Measurements from ENCODE around the gene PODNL1. TPM values are rescaled to one million over a fixed set of nuclear protein-coding genes. Genes with fewer than 3 reads are reported as not detected.

PODNL1 gene, protein sequence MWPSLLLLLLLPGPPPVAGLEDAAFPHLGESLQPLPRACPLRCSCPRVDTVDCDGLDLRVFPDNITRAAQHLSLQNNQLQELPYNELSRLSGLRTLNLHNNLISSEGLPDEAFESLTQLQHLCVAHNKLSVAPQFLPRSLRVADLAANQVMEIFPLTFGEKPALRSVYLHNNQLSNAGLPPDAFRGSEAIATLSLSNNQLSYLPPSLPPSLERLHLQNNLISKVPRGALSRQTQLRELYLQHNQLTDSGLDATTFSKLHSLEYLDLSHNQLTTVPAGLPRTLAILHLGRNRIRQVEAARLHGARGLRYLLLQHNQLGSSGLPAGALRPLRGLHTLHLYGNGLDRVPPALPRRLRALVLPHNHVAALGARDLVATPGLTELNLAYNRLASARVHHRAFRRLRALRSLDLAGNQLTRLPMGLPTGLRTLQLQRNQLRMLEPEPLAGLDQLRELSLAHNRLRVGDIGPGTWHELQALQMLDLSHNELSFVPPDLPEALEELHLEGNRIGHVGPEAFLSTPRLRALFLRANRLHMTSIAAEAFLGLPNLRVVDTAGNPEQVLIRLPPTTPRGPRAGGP
- 1 to 10 TPM in 2 of 3 donors, under 1 TPM in 1; 0.80 to 8.8 (median 2.3) TPM for total RNA-seq

DNA sequence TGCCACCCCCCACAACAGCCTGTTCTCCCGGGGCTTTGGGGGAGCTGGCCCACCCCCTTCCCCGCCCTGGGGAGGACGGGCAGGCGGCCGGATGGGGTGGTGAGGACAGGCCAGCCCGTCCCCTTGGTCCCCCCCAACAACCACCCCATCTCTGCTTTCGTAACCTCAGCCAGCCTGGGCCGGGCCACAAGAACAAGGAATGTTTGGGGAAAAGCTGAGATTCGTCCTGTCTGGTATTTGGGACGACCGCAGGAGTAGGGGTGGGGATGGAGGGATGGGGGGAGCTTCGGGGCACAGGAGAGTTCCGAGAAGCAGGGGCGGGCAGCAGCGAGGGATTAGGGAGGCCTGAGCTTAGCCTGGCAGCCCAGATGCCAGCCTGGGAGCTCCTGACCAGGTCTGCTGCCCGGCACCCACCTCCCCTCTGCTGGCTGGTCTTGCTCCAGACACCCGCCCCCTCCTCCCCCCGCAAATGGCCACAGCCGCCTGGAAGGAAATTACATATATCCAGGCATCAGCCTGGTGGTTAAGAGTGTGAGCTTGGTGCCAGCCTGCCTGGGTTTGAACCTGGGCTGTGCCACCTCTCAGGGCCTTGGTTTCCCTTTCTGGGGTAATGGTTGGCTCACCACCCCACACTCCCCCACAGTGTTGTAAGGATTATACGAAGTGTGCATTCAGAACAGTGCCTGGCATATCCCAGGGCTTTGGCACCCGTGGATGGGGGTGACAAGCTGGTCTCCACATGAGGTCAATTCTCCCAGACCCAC is at the start of gene PODNL1:
PODNL1 (minus strand) TSS at position 117 of the 764 bp plus-strand sequence. CDS start 236 bp downstream, outside the sequence.
- no peaks in the 10 kb centered on the region for H3K9me3 ChIP-seq
- H3K36me3 ChIP-seq, result no peaks in the 10 kb centered on the region
- H3K4me1 ChIP-seq, result peaks cover 0 to 4% of the 10 kb centered on the region in 2 donors
- peaks cover 0 to 5% of the 10 kb centered on the region in 2 donors for H3K27me3 ChIP-seq
- intact Hi-C loops (cut with DNase I; ENCODE audit: low total_unique reads), result no loop called here
- H3K4me3 ChIP-seq, result peak within 1 kb of the TSS; percentile 12 to 59 (median 58)
- TF ChIP-seq, protein P1, sequence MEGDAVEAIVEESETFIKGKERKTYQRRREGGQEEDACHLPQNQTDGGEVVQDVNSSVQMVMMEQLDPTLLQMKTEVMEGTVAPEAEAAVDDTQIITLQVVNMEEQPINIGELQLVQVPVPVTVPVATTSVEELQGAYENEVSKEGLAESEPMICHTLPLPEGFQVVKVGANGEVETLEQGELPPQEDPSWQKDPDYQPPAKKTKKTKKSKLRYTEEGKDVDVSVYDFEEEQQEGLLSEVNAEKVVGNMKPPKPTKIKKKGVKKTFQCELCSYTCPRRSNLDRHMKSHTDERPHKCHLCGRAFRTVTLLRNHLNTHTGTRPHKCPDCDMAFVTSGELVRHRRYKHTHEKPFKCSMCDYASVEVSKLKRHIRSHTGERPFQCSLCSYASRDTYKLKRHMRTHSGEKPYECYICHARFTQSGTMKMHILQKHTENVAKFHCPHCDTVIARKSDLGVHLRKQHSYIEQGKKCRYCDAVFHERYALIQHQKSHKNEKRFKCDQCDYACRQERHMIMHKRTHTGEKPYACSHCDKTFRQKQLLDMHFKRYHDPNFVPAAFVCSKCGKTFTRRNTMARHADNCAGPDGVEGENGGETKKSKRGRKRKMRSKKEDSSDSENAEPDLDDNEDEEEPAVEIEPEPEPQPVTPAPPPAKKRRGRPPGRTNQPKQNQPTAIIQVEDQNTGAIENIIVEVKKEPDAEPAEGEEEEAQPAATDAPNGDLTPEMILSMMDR (IDR thresholded peaks at IDR 0.05), result no peak
- no peak for TF ChIP-seq POLR2AphosphoS5 (IDR thresholded peaks at IDR 0.05)
- no peak for TF ChIP-seq POLR2A (IDR thresholded peaks at IDR 0.05)
- DNase-seq (ENCODE audit: low spot score in 2 of 2), result peak in 1 of 2 donors; percentile 83
- peak within 1 kb of the TSS; percentile 79 to 80 for H3K27ac ChIP-seq

DNA sequence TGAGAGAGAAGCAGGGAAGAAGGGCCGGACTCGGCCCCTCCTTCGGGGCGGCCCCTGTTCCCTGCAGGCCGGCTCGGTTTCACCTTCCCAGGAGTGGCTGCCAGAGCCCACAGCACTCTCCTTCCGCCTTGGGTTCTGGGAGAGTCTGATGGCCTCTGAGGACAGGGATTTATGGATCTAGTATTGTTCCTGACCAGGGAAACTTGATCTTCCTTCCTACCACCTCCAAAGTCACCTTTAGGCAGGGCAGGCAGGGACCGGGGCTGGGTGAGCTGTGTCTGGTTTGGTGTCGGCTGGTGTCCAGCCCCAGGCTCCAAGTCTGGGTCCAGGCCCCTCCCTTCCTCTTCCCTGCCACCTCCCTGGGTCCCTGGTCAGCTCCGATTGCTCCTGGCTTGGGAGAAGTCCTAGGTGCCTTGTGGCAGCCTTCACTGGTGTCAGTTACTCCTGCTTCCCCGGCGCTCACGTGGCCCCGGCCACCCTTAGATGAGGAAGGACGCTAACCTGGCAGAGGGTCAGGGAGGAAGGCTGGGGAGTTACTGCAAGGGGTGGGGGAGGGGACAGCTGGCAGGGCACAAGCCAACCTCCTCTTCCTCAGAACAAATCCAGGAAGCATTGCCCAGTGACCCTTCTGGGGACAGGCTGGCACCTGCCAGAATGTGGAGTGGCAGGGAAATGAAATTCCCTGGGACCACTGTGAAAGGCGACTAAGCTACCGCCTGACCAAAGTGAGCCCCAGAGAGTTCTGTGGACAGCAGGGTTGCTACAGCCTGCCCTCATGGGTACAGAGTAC is 49.1 kb upstream of the PODNL1 start:
- TF ChIP-seq POLR2AphosphoS5 (IDR thresholded peaks at IDR 0.05) (no peak), POLR2A (IDR thresholded peaks at IDR 0.05) (no peak)
- TF ChIP-seq, protein P1 (IDR thresholded peaks at IDR 0.05), result no peak
- Histone ChIP-seq H3K9me3 (no peaks in the 10 kb centered on the region), H3K4me3 (peak overlapping the region in 2 of 3 donors; percentile 4 to 44), H3K27ac (peak overlapping the region; percentile 90 to 95), H3K27me3 (no peaks in the 10 kb centered on the region), H3K36me3 (no peaks in the 10 kb centered on the region), H3K4me1 (peaks cover 2 to 10% of the 10 kb centered on the region in 2 donors)
- intact Hi-C loops (cut with DNase I; ENCODE audit: low total_unique reads), result no loop called here
- DNase-seq (ENCODE audit: low spot score in 2 of 2), result no peak

DNA sequence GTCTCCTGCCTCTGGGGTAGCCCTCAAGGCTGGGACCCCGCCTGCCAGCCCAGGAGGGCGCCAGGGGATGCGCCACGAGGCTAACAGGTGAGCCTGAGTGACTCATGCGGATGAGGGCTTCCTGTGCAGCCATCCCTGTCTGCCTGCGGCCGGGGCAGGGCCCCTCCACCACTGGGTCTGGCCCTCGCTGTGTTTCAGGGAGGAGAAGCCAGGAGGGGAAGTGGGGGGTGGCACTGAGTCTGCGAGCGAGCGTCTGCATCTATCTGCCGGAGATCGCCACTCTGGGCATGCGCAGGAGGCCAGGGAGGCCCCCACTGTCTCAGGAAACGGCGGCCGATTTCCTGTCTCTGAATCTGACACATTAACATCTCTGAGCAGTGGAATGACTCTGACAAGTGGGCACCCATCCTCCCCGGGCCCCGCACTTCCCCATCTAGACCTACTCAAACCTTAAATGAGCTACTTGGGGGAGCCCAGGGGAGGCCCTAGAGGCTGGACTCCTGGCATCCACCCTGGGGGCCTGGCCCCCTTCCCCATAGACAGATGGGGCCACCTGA is 48.2 kb upstream of the PODNL1 start:
- H3K36me3 ChIP-seq, result no peaks in the 10 kb centered on the region
- H3K27ac ChIP-seq, result peak overlapping the region; percentile 90 to 95
- peaks cover 2 to 10% of the 10 kb centered on the region in 2 donors for H3K4me1 ChIP-seq
- peak in 1 of 2 donors; percentile 68 for DNase-seq (ENCODE audit: low spot score in 2 of 2)
- intact Hi-C loops (cut with DNase I; ENCODE audit: low total_unique reads), result no loop called here
- no peak for TF ChIP-seq POLR2A (IDR thresholded peaks at IDR 0.05)
- no peak for TF ChIP-seq POLR2AphosphoS5 (IDR thresholded peaks at IDR 0.05)
- TF ChIP-seq, protein P1 (IDR thresholded peaks at IDR 0.05), result no peak
- no peaks in the 10 kb centered on the region for H3K27me3 ChIP-seq
- H3K4me3 ChIP-seq, result peak overlapping the region in 2 of 3 donors; percentile 4 to 44
- no peaks in the 10 kb centered on the region for H3K9me3 ChIP-seq

DNA sequence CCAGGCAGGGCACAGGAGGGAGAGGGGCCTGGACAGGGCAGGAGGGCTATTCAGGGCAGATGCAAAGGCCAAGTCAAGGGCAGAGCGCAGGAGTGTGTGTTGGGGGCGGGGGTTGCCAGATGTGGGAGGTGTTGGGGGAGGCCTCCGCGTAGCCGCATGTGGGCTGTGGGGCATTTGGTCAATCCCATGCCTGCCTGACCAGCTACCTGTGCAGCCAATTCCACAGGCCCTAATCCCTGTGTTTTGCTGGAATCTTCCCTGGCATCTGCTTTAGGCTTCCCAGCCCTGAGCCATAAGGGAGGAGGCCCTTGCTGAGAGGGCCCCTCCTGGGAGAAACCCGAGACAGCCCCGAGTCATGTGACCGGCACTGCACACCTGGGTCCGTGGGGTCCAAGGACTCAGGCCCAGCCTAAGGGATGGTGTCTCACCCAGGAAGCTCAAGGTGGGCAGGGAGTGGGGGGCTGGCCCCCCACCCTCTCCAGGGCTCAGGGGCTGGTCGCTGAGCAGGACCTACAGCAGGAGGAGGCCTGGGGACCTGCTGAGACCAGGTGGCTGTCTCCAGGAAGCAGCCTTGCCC is 47.6 kb upstream of the PODNL1 start:
- H3K27ac ChIP-seq, result peak overlapping the region; percentile 90 to 95
- peak overlapping the region in 1 of 3 donors; percentile 44 for H3K4me3 ChIP-seq
- no peak for DNase-seq (ENCODE audit: low spot score in 2 of 2)
- TF ChIP-seq POLR2AphosphoS5 (IDR thresholded peaks at IDR 0.05) (no peak), POLR2A (IDR thresholded peaks at IDR 0.05) (no peak)
- TF ChIP-seq, protein P1 (IDR thresholded peaks at IDR 0.05), result no peak
- no peaks in the 10 kb centered on the region for H3K27me3 ChIP-seq
- no peaks in the 10 kb centered on the region for H3K9me3 ChIP-seq
- no peaks in the 10 kb centered on the region for H3K36me3 ChIP-seq
- intact Hi-C loops (cut with DNase I; ENCODE audit: low total_unique reads), result no loop called here
- peaks cover 2 to 10% of the 10 kb centered on the region in 2 donors for H3K4me1 ChIP-seq

Measured in breast epithelium (tissue), 4 donors.